ENCODE measurements around the gene MUC7. TPM values are rescaled to one million over a fixed set of nuclear protein-coding genes. Genes with fewer than 3 reads are reported as not detected.

MUC7 gene
- total RNA-seq, 1 experiment from 2014 or later: not detected

GRCh38 chr4:70530997-70531396 lies 59.0 kb downstream of the MUC7 start:
- ChIA-PET POLR2A (no interaction called here), CTCF (no interaction called here)
- TF ChIP-seq ARID4B (CRISPR knock-in tag; IDR thresholded peaks at IDR 0.05; ENCODE audit: borderline replicate concordance) (no peak), ZNF396 (CRISPR knock-in tag; IDR thresholded peaks at IDR 0.05; ENCODE audit: borderline replicate concordance) (no peak), ZNF423 (CRISPR knock-in tag; IDR thresholded peaks at IDR 0.05) (0 out of 2 replicates have a peak, but pooled peaks have one; percentile 4), MLX (CRISPR knock-in tag; IDR thresholded peaks at IDR 0.05) (no peak)
- Mint-ChIP-seq H3K27me3 (ENCODE audit: low read depth) (no peaks in the 10 kb centered on the region; the same call in 1 of the 2 replicates), H3K36me3 (no peaks in the 10 kb centered on the region), H3K4me3 (no peak overlapping the region), H3K27ac (no peak overlapping the region), H3K4me1 (no peaks in the 10 kb centered on the region), H3K9me3 (no peaks in the 10 kb centered on the region)
- ATAC-seq (no peak), DNase-seq (ENCODE audit: low spot score) (no peak)

- DNase-seq (ENCODE audit: low spot score) (no peak), ATAC-seq (peak; percentile 99)
- CTCF ChIA-PET: interaction anchor here (0.6 to 1.1 kb wide), 8 partner anchors 8 to 335 kb away, joined by 3 to 6 read pairs (median 3); no protein-coding TSS in a partner anchor
- Mint-ChIP-seq H3K27me3 (ENCODE audit: low read depth) (no peaks in the 10 kb centered on the region; the same call in 1 of the 2 replicates), H3K9me3 (no peaks in the 10 kb centered on the region), H3K4me3 (no peak overlapping the region), H3K4me1 (no peaks in the 10 kb centered on the region), H3K27ac (no peak overlapping the region), H3K36me3 (no peaks in the 10 kb centered on the region)
- TF ChIP-seq ZBTB43 (CRISPR knock-in tag; IDR thresholded peaks at IDR 0.05) (no peak), ESRRA (CRISPR knock-in tag; IDR thresholded peaks at IDR 0.05; ENCODE audit: borderline replicate concordance) (no peak), GRHL2 (CRISPR knock-in tag; IDR thresholded peaks at IDR 0.05; ENCODE audit: insufficient replicate concordance, severe bottlenecking) (no peak), PRDM15 (CRISPR knock-in tag; IDR thresholded peaks at IDR 0.05) (no peak)
- POLR2A ChIA-PET: no interaction called here
Measured at GRCh38 chr4:70531981-70532380, 60.0 kb downstream of the MUC7 start.

Other genes starting within 250 kb of the MUC7 start
- not detected in 3 replicates for gene FDCSP, start 246.1 kb upstream of the MUC7 start, total RNA-seq (2021)
- not detected in 3 replicates for gene CSN3, start 229.6 kb upstream of the MUC7 start, total RNA-seq (2021)
- not detected in 3 replicates for gene CABS1, start 137.2 kb upstream of the MUC7 start, total RNA-seq (2021)
- gene SMR3A, start 111.4 kb upstream of the MUC7 start, total RNA-seq (2021): not detected in 3 replicates
- not detected in 3 replicates for gene SMR3B, start 89.1 kb upstream of the MUC7 start, total RNA-seq (2021)
- gene OPRPN, start 74.3 kb upstream of the MUC7 start, total RNA-seq (2021): not detected in 3 replicates
- not detected in 3 replicates for gene AMTN, start 46.4 kb downstream of the MUC7 start, total RNA-seq (2021)
- not detected in 3 replicates for gene AMBN, start 120.1 kb downstream of the MUC7 start, total RNA-seq (2021)
- not detected in 3 replicates for gene ENAM, start 156.5 kb downstream of the MUC7 start, total RNA-seq (2021)
- 0.32 to 0.71 TPM (median 0.68 TPM) in 3 replicates for gene JCHAIN, start 194.3 kb downstream of the MUC7 start, total RNA-seq (2021)
- gene UTP3, start 216.3 kb downstream of the MUC7 start, total RNA-seq (2021): 39.1 to 45.5 TPM (median 39.5 TPM) in 3 replicates
- 49.0 to 52.3 TPM (median 51.4 TPM) in 3 replicates for gene RUFY3, start 249.8 kb downstream of the MUC7 start, total RNA-seq (2021)